ENCODE results near the gene VGF.

The VGF gene

GRCh38 chr7:101164071-101164840, 1.1 kb downstream of the VGF start (continued):
- TF ChIP-seq ZNF670 (tag by site-specific recombination; IDR thresholded peaks at IDR 0.05; ENCODE audit: low read depth) (no peak), REPIN1 (tag by site-specific recombination; IDR thresholded peaks at IDR 0.05; ENCODE audit: low read depth) (no peak)

GRCh38 chr7:101163279-101164070, 1.9 kb downstream of the VGF start:
- POLR2A ChIA-PET: interaction anchor here (0.7 to 1.2 kb wide), 5 partner anchors 10 to 289 kb away, joined by 3 to 5 read pairs (median 3); partner anchors contain the start of genes SERPINE1, SRRT and TRIM56
- no peaks in the 10 kb centered on the region for H3K9me3 ChIP-seq (ENCODE audit: control insufficient read depth, insufficient read depth, low read depth, low read length)
- H3K4me1 ChIP-seq (ENCODE audit: control insufficient read depth, insufficient read depth, low read length): peaks cover 18% of the 10 kb centered on the region
- no peak overlapping the region for H3K27ac ChIP-seq (ENCODE audit: extremely low read depth, low read depth, low read length)
- H3K4me3 ChIP-seq (ENCODE audit: low read depth, low read length): peak overlapping the region; percentile 22
- CTCF ChIA-PET: interaction anchor here (0.8 to 1.2 kb wide), 4 partner anchors 8 to 127 kb away, joined by 3 to 4 read pairs (median 4); no protein-coding TSS in a partner anchor
- H3K36me3 ChIP-seq (ENCODE audit: control insufficient read depth in 2 of 2, insufficient read depth in 1 of 2, low read length in 2 of 2): peaks cover 3 to 8% of the 10 kb centered on the region in 2 experiments; a peak in 2 of 3 replicates
- TF ChIP-seq ZBTB48 (tag by site-specific recombination; IDR thresholded peaks at IDR 0.05) (peak; percentile 41; the same call in 1 of the 2 replicates), HOXD13 (CRISPR knock-in tag; IDR thresholded peaks at IDR 0.05; ENCODE audit: borderline replicate concordance) (no peak), ZEB2 (tag by site-specific recombination; IDR thresholded peaks at IDR 0.05) (peak; percentile 69), ZNF324 (tag by site-specific recombination; IDR thresholded peaks at IDR 0.05) (peak; percentile 36; the same call in 1 of the 2 replicates), HOXC10 (CRISPR knock-in tag; IDR thresholded peaks at IDR 0.05) (no peak), ZNF391 (tag by site-specific recombination; IDR thresholded peaks at IDR 0.05; ENCODE audit: borderline replicate concordance, low read depth) (0 out of 2 replicates have a peak, but pooled peaks have one; percentile 49), ZNF585B (tag by site-specific recombination; IDR thresholded peaks at IDR 0.05) (no peak), ZBTB11 (tag by site-specific recombination; conservative IDR thresholded peaks at IDR 0.05; ENCODE audit: low read depth) (peak; percentile 74), ZNF248 (tag by site-specific recombination; IDR thresholded peaks at IDR 0.05) (no peak), ZNF266 (tag by site-specific recombination; IDR thresholded peaks at IDR 0.05; ENCODE audit: low read depth) (no peak), ZNF707 (tag by site-specific recombination; IDR thresholded peaks at IDR 0.05) (no peak), ZNF121 (tag by site-specific recombination; IDR thresholded peaks at IDR 0.05) (no peak), ZNF747 (tag by site-specific recombination; IDR thresholded peaks at IDR 0.05) (no peak), ZNF544 (tag by site-specific recombination; IDR thresholded peaks at IDR 0.05) (no peak), ZNF768 (tag by site-specific recombination; IDR thresholded peaks at IDR 0.05) (no peak; the same call in 1 of the 2 replicates), MEIS1 (CRISPR knock-in tag; IDR thresholded peaks at IDR 0.05; ENCODE audit: borderline replicate concordance) (no peak), REPIN1 (tag by site-specific recombination; IDR thresholded peaks at IDR 0.05; ENCODE audit: low read depth) (no peak), ZBTB44 (tag by site-specific recombination; IDR thresholded peaks at IDR 0.05) (no peak), ZNF138 (tag by site-specific recombination; IDR thresholded peaks at IDR 0.05; ENCODE audit: borderline replicate concordance) (no peak), RBAK (tag by site-specific recombination; IDR thresholded peaks at IDR 0.05) (no peak), ZNF776 (tag by site-specific recombination; IDR thresholded peaks at IDR 0.05; ENCODE audit: borderline replicate concordance) (no peak), ZNF658 (tag by site-specific recombination; IDR thresholded peaks at IDR 0.05) (no peak), ZNF174 (tag by site-specific recombination; IDR thresholded peaks at IDR 0.05) (no peak), ZNF610 (tag by site-specific recombination; IDR thresholded peaks at IDR 0.05; ENCODE audit: borderline replicate concordance) (no peak), ZNF521 (tag by site-specific recombination; IDR thresholded peaks at IDR 0.05) (no peak), ZNF19 (tag by site-specific recombination; IDR thresholded peaks at IDR 0.05; ENCODE audit: low read depth) (no peak), ZSCAN4 (tag by site-specific recombination; IDR thresholded peaks at IDR 0.05) (peak; percentile 21; the same call in 1 of the 2 replicates), SCRT1 (tag by site-specific recombination; IDR thresholded peaks at IDR 0.05; ENCODE audit: borderline replicate concordance) (no peak), ZNF2 (tag by site-specific recombination; IDR thresholded peaks at IDR 0.05) (no peak)

All from HEK293 (cell line).